Calu3 (cell line): ENCODE results near the gene OR9A2. TPM values are rescaled to one million over a fixed set of nuclear protein-coding genes. Genes with fewer than 3 reads are reported as not detected.

Experiments used
- BruUV-seq: library from RNA; stranded (reverse); fragments of 400-500 nt; replicated peaks from 2 replicates; lab custom pipeline; 2021; lab: Mats Ljungman, UMichigan
- CTCF ChIA-PET: fragments of 300-600 bp; sonication (Branson Sonifier 250); formaldehyde crosslinking; loops from one replicate; lab custom pipeline; 2022; ENCODE audit warnings: antibody characterized with exemption; lab: Charles Lee
- DNase-seq: peaks from one replicate; pipeline ENCODE4 v3.0.0; 2022
- H3K27ac Mint-ChIP-seq: one replicate; pipeline ENCODE4 v1.8.0; 2022; ENCODE audit warnings: mixed read lengths; ENCODE audit not compliant: unreplicated experiment
- H3K27me3 Mint-ChIP-seq: one replicate; pipeline ENCODE4 v1.8.0; 2022; ENCODE audit warnings: mixed read lengths; ENCODE audit not compliant: unreplicated experiment
- H3K36me3 Mint-ChIP-seq: one replicate; pipeline ENCODE4 v1.8.0; 2022; ENCODE audit warnings: mild to moderate bottlenecking, moderate library complexity, mixed read lengths; ENCODE audit not compliant: insufficient read depth, unreplicated experiment
- H3K4me1 Mint-ChIP-seq: one replicate; pipeline ENCODE4 v1.8.0; 2022; ENCODE audit warnings: mild to moderate bottlenecking, low read depth, mixed read lengths; ENCODE audit not compliant: unreplicated experiment
- H3K4me3 Mint-ChIP-seq: one replicate; pipeline ENCODE4 v1.8.0; 2022; ENCODE audit warnings: mild to moderate bottlenecking, low read depth, moderate library complexity, mixed read lengths; ENCODE audit not compliant: unreplicated experiment
- H3K9me3 Mint-ChIP-seq: one replicate; pipeline ENCODE4 v1.8.0; 2022; ENCODE audit warnings: low read depth, mixed read lengths; ENCODE audit not compliant: unreplicated experiment
- CTCF ChIP-seq: fragments of 200-600 bp; IDR thresholded peaks from one replicate; pipeline ENCODE4 v1.8.0; 2022; ENCODE audit warnings: antibody characterized with exemption; ENCODE audit not compliant: unreplicated experiment
- intact Hi-C: fragments of 100-400 bp; cut with micrococcal nuclease; formaldehyde crosslinking; loops from one replicate; pipeline ENCODE4 v1.10.0; 2022; ENCODE audit not compliant: unreplicated experiment
- total RNA-seq: library from RNA; stranded (reverse); gene quantifications from 2 replicates; pipeline ENCODE4 v1.2.3, GENCODE V29; 2022

OR9A2 gene
- total RNA-seq, 1 experiment from 2014 or later, result not detected

- no peak overlapping the region for H3K4me3 Mint-ChIP-seq
- H3K27me3 Mint-ChIP-seq, result peaks cover 18% of the 10 kb centered on the region
- H3K27ac Mint-ChIP-seq, result no peak overlapping the region
- H3K36me3 Mint-ChIP-seq, result no peaks in the 10 kb centered on the region
- no peaks in the 10 kb centered on the region for H3K9me3 Mint-ChIP-seq
- H3K4me1 Mint-ChIP-seq, result peaks cover 14% of the 10 kb centered on the region
- CTCF ChIA-PET, result interaction anchor here (1.1 to 1.3 kb wide), 2 partner anchors 147 to 217 kb away, joined by 3 to 5 read pairs; no protein-coding TSS in a partner anchor
- BruUV-seq, result no TSS peak
- DNase-seq, result no peak
- no peak for TF ChIP-seq CTCF
- intact Hi-C loops, result loop anchor here (5.0 kb wide), 1 partner anchor 368 kb away; no protein-coding TSS in a partner anchor
Observed at GRCh38 chr7:143000648-143001047, 26.3 kb downstream of the OR9A2 start.

- Mint-ChIP-seq H3K36me3 (no peaks in the 10 kb centered on the region), H3K4me1 (peaks cover 14% of the 10 kb centered on the region), H3K4me3 (no peak overlapping the region), H3K9me3 (no peaks in the 10 kb centered on the region), H3K27ac (no peak overlapping the region), H3K27me3 (peaks cover 9% of the 10 kb centered on the region)
- intact Hi-C loops, result loop anchor here (5.0 kb wide), 1 partner anchor 367 kb away; no protein-coding TSS in a partner anchor
- no peak for DNase-seq
- no TSS peak for BruUV-seq
- TF ChIP-seq CTCF, result no peak
- CTCF ChIA-PET, result interaction anchor here (1.2 kb wide), 1 partner anchor 215 kb away, joined by 5 read pairs; no protein-coding TSS in a partner anchor
Observed at GRCh38 chr7:142999793-143000192, 27.1 kb downstream of the OR9A2 start.

- no peak for TF ChIP-seq CTCF
- H3K27ac Mint-ChIP-seq, result no peak overlapping the region
- no peaks in the 10 kb centered on the region for H3K36me3 Mint-ChIP-seq
- H3K9me3 Mint-ChIP-seq, result no peaks in the 10 kb centered on the region
- peaks cover 14% of the 10 kb centered on the region for H3K4me1 Mint-ChIP-seq
- H3K4me3 Mint-ChIP-seq, result no peak overlapping the region
- intact Hi-C loops, result no loop called here
- DNase-seq, result no peak
- peaks cover 1% of the 10 kb centered on the region for H3K27me3 Mint-ChIP-seq
- CTCF ChIA-PET, result interaction anchor here (0.7 to 1.2 kb wide), 2 partner anchors 127 to 216 kb away, joined by 4 to 5 read pairs; no protein-coding TSS in a partner anchor
- no TSS peak for BruUV-seq
Observed at GRCh38 chr7:142998966-142999365, 28.0 kb downstream of the OR9A2 start.

- Mint-ChIP-seq H3K27ac (no peak overlapping the region), H3K36me3 (no peaks in the 10 kb centered on the region), H3K27me3 (no peaks in the 10 kb centered on the region), H3K4me3 (no peak overlapping the region), H3K9me3 (no peaks in the 10 kb centered on the region), H3K4me1 (no peaks in the 10 kb centered on the region)
- BruUV-seq, result no TSS peak
- no peak for TF ChIP-seq CTCF
- CTCF ChIA-PET, result interaction anchor here (1.3 kb wide), 1 partner anchor 218 kb away, joined by 3 read pairs; no protein-coding TSS in a partner anchor
- no peak for DNase-seq
- intact Hi-C loops, result no loop called here
Observed at GRCh38 chr7:142997456-142997989, 29.4 kb downstream of the OR9A2 start.
